ENCODE data around the gene HTR5A.
"Not testable (repeated sequence)": the region's sequence is repeated elsewhere in the genome, so short reads cannot be mapped to it uniquely, and the experiment has no call there.

HTR5A gene

GRCh38 chr7:155069992-155070751 lies at the start of gene HTR5A:
Gene HTR5A, plus strand, starts transcription at chr7:155070324. Its CDS starts 576 bp downstream, at chr7:155070900.
- no peak for DNase-seq

DNA sequence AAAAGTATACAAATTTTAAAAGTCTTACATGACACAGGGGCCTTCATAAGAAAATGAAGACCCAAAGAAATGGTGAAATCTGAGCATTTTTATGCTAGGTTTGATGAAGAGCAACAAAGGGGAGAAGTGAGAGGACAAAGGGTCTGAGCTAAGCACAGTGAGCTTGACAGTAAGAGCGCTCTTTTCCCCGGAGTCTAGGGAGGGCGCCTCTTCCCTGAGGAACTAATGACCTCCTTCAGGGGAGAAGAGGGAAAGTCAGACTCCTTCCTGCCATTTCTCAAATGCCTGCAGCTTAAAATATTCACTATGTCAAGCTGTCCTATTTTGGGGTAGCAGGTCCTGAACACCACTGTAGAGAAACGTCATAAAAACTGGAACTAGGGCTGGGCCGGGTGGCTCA lies 49.1 kb upstream of the HTR5A start:
- no peak for DNase-seq

DNA sequence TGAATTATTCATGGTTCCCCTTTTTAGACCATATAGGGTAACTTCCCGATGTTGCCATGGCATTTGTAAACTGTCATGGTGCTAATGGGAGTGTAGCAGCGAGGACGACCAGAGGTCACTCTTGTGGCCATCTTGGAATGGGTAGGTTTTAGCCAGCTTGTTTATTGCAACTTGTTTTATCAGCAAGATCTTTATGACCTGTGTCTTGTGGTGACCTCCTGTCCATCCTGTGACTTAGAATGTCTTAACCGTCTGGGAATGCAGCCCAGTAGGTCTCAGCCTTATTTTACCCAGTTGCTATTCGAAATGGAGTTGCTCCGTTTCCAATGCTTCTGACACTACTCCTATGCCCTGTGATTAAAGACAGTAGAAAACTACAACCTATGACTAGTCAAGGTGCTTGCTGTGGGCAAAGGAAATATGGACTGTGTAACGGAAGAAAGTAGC lies 48.4 kb upstream of the HTR5A start:
- no peak for DNase-seq

DNA sequence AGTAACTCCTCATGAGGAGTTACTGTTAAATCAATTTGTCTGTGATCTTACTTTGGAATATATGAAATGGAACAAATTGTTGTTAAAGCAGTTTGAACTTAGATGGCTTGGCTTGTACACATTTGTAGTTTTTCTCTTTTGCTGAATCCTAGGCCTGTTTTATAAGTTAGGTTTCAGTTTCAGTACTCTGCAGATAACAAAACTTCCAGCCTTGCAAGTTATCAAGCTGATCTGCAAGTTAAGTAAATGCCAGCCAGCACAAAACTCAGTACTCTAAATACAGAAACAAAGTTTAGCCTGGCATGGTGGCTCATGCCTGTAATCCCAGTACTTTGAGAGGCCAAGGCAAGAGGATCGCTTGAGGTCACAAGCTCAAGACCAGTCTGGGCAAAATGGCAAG lies 42.2 kb upstream of the HTR5A start:
- no peak for DNase-seq

DNA sequence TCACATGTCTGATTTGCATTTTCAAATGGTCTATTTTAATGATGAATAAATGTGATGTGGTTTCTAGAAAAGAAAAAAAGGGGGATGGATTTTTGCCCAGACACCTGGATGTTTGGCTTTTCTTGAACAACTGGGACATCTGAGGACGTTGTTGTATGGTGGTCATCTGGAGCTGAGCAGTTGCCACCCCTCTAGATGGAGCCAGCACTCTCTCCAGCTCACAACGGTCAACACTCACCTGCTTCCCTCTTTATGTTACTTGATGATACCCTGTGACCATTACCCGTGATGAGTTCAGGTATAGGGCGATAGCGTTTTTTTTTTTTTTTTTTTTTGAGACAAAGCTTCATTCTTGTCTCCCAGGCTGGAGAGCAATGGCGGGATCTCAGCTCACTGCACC lies 37.1 kb upstream of the HTR5A start:
- DNase-seq = no peak

GRCh38 chr7:155034495-155034894 lies 35.6 kb upstream of the HTR5A start:
- DNase-seq = not testable (repeated sequence)

DNA sequence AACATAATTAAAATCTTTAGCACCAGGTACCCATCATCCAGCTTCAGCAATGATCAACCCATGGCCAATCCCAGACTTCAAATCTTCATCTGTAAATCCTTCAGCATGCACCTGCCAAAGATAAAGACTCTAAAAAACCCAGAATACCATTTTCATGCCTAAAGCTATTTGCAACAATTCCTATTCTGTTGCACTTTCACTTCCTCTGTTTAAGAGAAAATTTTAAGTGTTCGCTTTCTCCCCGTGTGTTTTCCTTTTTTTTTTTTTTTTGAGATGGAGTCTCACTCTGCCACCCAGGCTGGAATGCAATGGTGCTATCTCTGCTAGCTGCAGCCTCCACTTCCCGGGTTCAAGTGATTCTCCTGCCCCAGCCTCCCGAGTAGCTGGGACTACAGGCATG lies 31.8 kb upstream of the HTR5A start:
- no peak for DNase-seq

GRCh38 chr7:155043756-155044155 lies 26.4 kb upstream of the HTR5A start:
- DNase-seq = no peak

GRCh38 chr7:155048006-155048405 lies 22.1 kb upstream of the HTR5A start:
- no peak for DNase-seq

DNA sequence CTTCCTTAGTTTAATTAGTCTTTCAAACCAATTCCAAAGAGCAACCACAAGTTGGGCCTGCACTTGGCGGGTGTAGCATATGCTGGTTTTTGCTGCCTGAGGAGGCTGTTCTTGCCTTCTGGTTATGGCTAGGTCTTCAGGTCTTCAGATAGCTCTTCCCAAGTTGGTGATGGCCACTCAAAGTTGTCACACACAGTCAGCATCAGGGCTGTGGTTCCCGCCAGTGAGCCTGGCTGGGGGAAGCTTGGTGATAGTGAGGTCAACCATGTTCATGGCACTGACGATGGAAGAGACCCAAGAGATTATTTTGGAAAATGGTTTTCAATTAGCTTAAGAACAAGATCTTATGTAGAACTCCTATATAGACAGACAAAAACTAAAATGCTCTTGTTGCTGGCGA lies 18.8 kb upstream of the HTR5A start:
- DNase-seq = no peak

DNA sequence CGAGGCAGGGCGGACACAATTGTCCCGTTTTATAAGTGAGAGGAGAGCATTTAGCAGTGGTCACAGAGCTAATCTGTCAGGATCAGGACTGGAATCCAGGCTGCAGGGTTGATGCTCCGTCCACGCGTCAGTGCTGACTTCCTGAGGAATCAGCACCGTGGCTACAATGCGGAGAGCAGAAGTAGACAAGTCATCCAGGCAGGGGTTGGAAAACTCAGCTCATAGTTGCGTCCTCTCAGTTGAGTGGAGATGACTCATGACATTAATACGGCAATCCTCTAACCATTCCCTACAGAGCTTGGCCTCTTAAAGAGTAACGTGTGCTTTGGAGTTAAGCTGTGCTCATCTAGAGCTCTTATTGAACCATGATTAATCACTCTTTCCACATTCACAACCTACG lies 17.1 kb upstream of the HTR5A start:
- no peak for DNase-seq

DNA sequence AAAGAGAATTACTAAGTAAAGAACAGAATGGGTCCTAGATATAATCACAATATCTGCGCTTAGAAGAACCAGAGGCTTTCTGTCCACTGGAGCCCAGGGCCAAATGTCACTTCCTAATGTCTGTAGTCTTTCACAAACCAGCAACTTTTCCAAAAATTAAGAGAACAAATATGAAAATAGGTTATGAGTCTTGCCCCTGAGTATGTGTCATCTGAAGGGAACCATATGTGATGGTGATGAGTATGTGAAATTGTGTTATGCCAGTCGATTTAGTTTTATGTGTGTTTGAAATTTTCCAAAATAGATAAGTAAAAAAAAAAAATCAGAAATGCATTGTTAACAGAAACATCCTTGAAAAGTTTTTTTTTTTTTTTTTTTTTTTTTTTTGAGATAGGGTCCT lies 15.4 kb upstream of the HTR5A start:
- DNase-seq = no peak

DNA sequence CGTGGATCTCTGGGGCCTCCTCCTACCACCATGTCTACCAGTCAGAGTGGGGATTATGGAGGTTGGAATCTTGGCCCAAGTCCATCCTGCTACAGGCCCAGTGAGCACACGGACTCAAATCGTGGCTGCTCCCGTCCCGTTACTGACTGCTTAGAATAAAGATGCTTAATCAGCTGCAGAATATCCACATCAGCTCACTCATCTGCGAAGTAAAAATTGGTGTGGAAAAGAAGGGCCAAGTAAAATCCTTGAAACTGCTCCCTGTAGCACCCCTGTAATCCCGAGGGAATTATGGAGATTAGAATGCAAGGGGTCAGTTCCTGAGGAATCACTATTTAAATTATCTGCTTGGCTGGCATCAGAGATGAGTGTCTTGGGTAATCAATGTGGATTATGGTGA lies 13.0 kb upstream of the HTR5A start:
- DNase-seq = no peak

DNA sequence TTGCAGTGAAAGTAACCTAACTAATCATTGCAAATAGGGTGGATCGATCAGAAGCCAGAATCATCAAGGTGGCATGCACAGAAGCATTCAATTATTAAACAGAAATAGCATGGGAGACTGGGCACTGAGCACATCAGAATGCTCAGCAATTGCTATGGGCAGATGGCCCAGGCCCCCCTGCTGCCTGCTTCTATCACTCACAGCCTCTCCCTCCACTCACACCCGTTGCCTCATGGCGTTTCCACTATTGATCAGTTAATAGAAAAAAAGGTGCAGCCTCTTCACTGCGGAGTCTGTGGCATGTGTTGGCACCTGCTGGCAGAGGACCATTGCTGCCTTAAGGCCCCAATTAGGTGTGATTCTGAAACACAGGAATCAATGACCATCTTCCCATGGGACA lies 11.2 kb upstream of the HTR5A start:
- no peak for DNase-seq

DNA sequence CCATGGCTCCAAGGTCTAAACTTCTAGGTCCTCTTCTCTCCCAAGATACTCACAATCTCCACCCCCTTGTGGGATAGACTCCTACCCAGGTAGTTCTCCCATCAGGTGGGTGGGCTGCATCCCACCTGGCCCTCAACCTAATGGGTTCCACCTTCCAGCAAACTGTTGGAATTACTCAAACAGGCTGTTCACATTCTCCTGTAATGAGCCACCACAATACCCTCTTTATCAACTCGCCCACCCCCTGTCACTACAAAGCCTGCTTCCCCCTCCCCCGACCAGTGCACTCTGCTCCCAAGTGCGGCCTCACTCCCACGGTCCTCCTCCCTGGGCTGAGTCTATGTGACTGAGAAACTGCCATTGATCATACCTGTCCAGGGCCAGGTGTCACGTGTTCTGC lies 10.4 kb upstream of the HTR5A start:
- no peak for DNase-seq

DNA sequence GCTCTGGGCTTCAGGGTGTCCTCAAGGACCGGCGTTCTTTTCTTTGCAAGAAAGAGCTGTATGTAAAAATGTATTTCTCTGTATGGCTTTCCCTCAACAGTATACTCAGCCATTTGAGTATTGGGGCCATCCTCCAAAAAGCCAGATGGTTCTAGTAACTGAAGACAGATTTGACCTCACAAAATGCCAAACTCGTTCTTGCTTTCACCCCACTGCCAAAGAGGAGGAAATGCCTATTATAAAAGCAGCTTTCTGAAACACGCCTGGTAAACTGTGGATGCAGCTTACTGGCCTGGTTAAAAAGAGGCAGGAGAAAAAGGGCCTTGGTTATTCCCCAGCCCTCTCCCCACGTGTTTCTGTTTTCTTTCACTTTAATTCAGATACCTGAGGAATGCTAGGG lies 7.7 kb upstream of the HTR5A start:
- no peak for DNase-seq

- no peak for DNase-seq
These were observed 5.9 kb upstream of the HTR5A start for GRCh38 chr7:155064186-155064585.

GRCh38 chr7:155066417-155066950 lies 3.6 kb upstream of the HTR5A start:
- no peak for DNase-seq

DNA sequence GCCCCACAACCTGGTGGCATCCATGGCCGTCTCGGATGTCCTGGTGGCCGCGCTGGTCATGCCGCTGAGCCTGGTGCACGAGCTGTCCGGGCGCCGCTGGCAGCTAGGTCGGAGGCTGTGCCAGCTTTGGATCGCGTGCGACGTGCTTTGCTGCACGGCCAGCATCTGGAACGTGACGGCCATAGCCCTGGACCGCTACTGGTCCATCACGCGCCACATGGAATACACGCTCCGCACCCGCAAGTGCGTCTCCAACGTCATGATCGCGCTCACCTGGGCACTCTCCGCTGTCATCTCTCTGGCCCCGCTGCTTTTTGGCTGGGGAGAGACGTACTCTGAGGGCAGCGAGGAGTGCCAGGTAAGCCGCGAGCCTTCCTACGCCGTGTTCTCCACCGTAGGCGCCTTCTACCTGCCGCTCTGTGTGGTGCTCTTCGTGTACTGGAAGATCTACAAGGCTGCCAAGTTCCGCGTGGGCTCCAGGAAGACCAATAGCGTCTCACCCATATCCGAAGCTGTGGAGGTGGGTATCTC lies 1.1 kb downstream of the HTR5A start:
- DNase-seq = no peak

DNA sequence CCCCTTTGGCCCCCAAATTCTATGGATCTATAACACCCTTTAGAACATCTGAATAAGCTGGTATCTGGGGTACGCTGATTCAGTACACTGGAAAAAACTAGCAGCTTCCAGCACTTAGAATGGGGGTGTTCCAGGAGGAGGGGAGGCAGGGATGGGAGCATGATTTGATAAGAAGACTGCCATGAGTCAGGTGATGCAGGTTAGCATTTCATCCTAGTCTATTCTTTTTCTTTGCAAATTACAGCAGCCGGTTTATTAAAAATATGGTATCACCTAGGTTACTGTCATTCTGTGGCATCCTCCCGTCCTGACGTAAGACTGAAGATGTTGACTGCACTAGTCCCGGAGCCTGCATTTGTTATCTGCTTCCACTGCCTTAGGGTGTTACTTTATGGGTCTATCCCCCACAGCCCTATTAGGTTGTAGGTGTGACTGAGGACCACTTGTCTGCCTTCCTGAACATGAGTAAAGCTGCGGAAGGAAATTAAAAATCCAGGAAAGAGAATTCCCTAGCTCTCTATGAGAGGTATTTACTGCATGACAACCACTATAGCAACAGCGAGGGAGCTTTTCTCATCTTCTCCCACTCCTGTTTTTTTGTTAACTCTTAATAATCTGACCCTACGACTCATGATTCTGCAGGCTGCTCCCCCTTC lies 1.9 kb downstream of the HTR5A start:
- no peak for DNase-seq

DNA sequence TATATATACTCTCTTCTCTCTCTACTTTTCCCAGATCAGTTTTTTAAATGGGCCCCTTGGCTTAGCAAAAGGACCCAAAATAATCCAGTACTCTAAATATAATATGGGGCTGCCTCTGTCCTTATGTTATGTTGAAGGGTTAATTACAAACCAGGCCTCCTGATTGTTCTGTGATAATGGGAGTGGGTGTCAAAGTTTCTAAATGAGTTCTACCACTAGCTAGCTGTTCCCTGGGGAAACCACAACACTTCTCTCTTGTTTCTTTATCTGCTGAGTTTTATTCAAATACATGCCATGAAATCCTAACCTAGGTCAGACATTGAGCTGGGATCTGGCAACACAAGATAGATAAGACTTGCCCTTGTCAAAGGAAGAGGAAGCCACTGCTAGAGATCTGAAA lies 3.8 kb downstream of the HTR5A start:
- DNase-seq = no peak

DNA sequence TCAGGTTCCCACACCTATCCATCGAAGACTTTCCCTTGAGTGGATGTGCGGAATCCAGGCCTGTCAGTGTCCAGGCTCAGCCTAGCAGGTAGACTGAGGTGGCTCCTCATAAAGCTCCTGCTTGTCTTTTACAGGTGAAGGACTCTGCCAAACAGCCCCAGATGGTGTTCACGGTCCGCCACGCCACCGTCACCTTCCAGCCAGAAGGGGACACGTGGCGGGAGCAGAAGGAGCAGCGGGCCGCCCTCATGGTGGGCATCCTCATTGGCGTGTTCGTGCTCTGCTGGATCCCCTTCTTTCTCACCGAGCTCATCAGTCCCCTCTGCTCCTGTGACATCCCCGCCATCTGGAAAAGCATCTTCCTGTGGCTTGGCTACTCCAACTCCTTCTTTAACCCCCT lies 13.9 kb downstream of the HTR5A start:
- no peak for DNase-seq

GRCh38 chr7:155084969-155085368 lies 14.8 kb downstream of the HTR5A start:
- no peak for DNase-seq

DNA sequence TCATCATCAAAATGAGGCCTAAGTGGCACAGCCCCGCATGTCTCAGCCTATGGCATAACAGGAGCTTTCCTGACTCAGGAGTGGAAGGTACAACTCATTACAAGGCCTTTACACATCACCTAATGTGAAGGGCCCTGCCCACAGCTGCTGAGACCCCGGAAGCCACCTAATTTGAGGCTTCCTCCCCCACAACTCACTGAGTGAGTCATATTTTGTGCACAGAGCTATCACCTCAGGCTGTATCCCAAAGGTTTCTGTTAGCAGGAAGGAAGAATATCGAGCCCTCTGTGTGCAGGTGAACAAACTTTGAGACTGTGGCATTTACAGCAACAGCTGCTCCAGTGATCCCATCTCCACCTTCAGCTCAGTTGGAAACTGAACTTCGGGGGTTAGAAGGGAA lies 20.6 kb downstream of the HTR5A start:
- no peak for DNase-seq
